LoVo (cell line): Measurements from ENCODE around the gene OR6N1.

ENCODE experiments used
- DNase-seq: peaks from one replicate; pipeline ENCODE4 v3.0.0-alpha.2; 2016; ENCODE audit warnings: low spot score

OR6N1 gene

GRCh38 chr1:158771950-158772866 lies at the start of gene OR6N1:
OR6N1 (minus strand) TSS chr1:158772195; CDS start chr1:158766682, 5,513 bp downstream.
- no peak for DNase-seq

- no peak for DNase-seq
Measured at GRCh38 chr1:158821723-158822122, 49.7 kb upstream of the OR6N1 start.

GRCh38 chr1:158819461-158820443 lies 47.8 kb upstream of the OR6N1 start:
- no peak for DNase-seq

DNA sequence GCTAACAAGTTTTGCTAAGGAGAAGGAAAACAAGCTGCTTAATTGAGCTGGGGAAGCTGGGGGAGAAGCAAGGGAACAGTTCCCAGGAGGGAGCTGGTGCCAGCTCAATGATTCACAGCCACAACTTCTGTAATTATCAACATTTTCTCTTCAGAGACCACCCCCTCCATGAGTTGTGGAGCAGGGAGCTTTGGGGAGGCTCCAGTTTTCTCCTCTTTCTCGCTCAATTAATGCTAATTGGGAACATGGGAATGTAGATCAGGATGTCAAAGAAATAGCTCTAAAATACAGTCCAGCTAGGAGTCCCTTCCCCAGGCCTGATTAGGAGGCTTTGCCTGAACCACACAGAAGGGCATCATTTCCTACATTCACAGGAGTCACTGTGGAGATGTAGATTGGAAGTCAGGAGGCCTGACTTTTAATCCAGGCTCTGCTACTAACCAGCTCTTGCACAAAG lies 47.0 kb upstream of the OR6N1 start:
- no peak for DNase-seq

GRCh38 chr1:158818560-158818959 lies 46.6 kb upstream of the OR6N1 start:
- DNase-seq: no peak

DNA sequence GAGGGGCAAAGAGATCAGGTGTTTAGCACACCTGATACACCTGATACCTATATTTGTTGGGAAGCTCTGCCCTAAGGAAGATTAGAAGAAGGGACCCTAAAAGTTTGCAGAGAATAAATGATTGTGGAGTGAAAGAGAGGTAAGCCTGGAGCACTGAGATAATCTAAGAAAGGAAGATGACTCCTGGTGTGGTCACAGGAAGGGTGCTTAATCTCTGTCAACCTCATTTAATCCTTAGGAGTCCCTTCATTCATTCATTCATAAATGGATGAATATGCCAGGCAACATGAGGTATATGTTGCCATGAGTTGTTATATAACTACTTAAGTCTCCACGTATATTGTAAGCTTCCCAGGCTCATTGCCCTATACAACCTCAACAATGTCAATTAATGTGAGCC lies 43.0 kb upstream of the OR6N1 start:
- no peak for DNase-seq

- no peak for DNase-seq
Measured at GRCh38 chr1:158813164-158813563, 41.2 kb upstream of the OR6N1 start.

DNA sequence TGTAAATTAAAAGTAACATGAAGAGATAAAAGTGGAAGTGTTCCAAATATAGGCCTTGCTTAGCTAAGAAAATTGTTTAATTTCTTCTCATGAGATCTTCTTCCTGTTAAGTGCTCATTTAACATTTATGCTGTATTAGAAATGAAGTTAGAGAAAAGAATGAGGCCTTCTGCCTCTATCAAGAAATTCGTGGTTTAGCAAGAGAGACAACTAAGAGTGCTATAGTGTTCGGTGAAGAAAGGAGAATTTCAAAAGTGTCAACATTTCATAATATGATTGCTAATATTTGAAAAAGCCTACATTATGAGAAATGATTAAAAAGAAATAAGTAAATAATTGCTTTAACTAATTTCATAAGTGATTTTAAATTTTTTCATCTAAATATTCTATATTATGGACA lies 40.3 kb upstream of the OR6N1 start:
- no peak for DNase-seq

DNA sequence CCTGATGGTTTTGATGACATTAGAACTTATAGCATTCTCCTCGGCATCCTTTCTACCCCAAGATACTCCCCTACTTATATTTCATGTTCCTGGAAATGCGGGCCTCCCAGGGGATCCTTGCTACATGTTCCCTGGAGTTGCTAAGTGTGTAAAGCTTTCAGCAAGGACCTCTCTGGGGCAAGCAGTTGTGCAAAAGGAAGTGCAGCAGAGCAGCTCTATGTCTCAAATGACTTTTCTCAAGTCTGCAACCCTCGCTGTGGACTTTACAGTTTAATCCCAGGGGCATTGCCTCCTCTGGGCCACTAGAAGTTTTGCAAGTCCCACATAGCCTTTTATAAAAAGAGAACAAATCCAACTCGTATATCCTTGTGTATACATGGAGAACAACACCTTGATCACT lies 38.3 kb upstream of the OR6N1 start:
- DNase-seq: no peak

DNA sequence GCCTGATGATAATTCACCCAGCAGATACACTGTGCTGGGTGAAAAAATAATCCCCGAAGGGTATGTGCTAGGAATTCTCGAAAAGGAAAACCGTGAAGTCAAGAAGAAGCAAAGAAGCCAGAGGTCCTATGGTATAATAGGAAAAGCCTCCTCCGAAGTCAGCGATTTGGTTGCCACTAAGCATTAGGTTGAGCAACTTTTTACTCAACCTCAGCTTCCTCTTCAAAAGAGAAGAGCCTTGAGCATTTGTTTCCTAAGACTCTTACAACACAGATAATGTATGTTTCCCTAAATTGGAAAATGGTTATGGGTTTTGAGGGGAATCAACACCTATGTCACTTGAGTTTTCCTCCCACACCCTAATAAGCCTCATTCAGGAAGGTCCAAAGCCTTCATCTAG lies 37.9 kb upstream of the OR6N1 start:
- no peak for DNase-seq

- no peak for DNase-seq
Measured at GRCh38 chr1:158809256-158809655, 37.3 kb upstream of the OR6N1 start.

DNA sequence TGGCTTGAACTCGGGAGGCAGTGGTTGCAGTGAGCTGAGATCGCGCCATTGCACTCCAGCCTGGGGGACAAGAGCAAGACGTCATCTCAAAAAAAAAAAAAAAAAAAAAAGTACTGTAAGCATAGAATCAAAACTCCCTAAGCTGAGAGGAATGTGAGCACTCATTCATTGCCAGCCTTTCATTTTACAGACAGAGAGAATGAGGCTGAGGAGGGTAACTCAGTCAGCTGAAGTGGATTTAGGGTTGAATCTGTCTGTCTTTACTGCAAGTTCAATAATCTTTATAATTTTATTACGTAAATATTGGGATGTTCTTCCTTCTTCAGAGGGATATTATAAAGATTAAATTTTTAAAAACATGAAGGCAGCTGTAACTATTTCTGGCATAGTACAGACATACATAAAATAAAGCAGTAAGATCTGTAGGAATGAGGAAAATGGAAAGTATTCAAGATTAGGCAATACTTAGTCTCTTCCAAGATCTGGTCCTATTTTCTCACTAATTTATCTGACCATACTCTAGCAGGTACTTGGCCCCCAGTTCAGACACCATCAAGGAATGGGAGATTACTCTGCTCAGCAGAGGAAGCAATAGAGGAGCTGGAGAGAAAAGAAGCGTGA lies 35.0 kb upstream of the OR6N1 start:
- DNase-seq: no peak

DNA sequence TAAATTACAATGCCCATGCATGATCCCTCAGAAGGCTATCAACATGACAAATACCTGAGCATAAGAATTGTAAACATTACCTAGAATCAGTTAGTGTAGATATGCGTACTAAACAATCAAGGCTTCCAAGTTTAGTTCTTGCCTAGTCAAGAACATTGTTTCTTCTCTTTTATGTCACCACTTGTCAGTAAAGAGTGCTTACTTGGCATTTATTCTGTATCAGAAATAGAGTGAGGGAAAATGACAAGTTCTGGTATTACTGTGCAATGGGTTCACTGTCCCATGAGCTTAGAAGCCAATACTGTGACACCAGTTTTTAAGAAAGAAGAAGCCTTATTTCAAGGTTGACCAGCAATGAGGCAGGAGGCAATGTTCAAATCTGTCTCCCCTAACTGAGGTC lies 31.7 kb upstream of the OR6N1 start:
- DNase-seq: no peak

- no peak for DNase-seq
Measured at GRCh38 chr1:158801396-158801795, 29.4 kb upstream of the OR6N1 start.

DNA sequence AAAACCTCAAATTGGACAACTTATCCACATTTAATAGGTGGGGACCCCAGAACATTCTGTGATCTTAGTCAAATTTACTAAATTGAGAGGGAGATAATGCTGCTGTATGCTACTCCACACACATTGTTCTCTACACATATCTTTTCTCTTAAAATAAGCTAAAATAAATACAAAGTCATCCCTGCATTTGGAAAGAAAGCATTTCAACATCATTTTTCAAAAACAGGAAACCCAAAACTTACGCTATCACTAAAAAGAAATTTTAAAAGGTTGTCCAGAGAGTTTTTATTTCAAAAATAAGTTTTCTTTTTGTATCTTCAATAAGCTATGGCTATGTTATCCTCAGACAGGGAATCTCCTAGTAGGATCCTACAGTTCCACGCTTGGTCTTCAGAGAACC lies 28.5 kb upstream of the OR6N1 start:
- DNase-seq: no peak

- no peak for DNase-seq
Measured at GRCh38 chr1:158799689-158800088, 27.7 kb upstream of the OR6N1 start.

DNA sequence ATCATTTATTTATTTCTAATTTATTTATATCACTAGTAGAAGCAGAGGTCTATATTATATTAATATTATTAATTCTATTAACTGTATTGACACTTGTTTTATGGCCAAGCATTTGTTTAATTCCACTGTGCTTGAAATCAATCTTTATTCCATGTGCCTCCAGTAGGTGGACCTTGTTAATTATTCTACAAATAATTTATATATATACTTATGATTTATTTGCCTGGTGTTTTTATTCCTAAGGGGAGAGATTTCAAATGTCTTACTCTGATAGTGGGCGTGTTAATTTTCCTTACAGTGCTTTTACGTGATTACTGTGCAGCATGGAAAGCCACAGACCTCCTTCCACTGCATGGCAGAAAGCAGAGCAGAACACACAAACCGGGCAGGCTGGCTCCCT lies 26.5 kb upstream of the OR6N1 start:
- DNase-seq: no peak

DNA sequence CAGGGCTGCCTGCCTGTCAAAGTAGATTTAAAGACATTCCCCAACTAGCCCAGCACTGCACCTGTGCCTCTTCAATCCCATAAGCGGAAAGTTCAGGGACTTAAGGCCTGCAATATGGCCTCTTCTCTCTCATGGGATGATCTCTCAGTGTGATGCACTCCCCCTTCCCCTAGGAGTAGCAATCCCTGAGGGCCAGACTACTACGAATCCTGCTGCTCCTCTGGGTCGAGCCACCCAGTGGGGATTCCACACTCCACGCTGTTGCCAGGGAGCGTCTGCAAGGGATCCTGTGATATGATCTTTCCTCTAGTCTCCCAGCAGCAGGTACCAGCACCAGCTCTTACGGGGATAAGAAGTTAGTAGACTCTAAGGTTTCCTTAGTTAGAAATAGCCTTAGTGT lies 22.3 kb upstream of the OR6N1 start:
- no peak for DNase-seq

DNA sequence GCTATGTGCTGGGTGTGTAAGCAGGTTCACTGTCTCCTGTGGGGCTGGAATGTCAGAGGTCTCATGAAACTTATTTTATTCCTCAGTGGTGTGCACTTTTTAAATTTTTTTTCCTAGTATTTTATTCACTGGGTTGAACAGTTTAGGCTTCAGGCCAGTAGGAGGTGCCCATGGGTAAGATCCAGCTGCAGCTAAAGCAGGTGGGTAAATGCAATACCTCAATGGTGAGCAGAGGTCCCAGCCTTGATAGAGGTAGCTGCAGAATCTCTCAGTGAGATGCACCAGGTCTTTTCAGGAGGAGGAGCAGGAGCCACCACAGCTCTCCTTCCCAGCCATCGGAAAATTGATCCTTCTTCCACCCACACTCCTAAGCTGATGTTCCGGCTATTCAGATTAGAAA lies 21.6 kb upstream of the OR6N1 start:
- DNase-seq: no peak

DNA sequence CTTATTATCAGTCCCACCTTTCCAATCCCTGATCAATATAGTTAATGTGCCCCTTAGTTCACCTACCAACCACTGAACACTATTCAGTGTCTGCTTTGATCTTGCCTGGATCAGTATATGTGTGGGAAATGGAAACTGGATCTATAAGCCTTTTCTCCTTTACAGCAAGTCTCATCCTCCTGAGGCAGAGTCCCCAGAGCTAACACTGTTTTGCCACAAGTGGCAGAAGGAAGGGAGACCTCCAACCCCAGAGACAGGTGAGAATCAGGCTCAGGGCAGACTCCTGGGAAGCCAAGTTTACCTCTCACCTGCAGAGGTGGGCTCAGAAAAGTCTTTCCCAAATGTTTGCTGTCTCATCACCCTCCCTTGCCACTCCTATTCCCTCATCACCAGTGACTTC lies 9.1 kb upstream of the OR6N1 start, which contains the start of gene OR6N2:
Gene OR6N2 (minus strand): TSS at position 101 of the 400 bp plus-strand sequence. CDS start 3,569 bp downstream, outside the sequence.
- DNase-seq: no peak

- DNase-seq: no peak
Measured at GRCh38 chr1:158754420-158754819, 17.6 kb downstream of the OR6N1 start, which contains the start of gene OR6K6. OR6K6 (plus strand) TSS chr1:158754720; CDS start chr1:158754888, 168 bp downstream.

DNA sequence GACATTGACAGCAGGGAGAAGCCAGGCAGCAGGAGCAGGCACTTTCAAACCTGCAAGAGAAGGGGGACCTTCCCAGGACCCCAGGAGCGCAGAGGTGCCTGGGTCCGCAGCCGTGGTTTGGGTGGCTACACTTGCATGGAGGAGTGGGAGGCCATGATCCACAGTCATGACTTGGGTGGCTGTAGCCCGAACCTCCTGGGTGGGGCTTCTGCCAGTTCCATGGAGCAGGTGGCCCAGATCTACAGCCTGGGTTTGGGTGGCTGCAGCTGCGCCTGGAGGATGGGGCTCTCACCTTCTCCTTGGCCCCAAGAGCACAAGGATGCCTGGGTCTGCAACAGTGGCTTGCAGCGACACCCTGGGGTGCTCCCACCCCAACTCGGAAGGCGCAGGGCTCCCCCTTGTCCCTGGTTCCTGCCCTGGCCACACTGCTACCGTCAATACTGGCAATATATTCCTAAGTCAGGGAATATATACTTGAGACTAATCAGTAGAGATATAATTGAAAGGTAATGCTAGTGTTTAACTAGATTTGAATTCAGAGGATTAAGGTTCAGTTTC lies 19.8 kb downstream of the OR6N1 start:
- no peak for DNase-seq
